Measurements from ENCODE around the gene HELZ2.

DNA sequence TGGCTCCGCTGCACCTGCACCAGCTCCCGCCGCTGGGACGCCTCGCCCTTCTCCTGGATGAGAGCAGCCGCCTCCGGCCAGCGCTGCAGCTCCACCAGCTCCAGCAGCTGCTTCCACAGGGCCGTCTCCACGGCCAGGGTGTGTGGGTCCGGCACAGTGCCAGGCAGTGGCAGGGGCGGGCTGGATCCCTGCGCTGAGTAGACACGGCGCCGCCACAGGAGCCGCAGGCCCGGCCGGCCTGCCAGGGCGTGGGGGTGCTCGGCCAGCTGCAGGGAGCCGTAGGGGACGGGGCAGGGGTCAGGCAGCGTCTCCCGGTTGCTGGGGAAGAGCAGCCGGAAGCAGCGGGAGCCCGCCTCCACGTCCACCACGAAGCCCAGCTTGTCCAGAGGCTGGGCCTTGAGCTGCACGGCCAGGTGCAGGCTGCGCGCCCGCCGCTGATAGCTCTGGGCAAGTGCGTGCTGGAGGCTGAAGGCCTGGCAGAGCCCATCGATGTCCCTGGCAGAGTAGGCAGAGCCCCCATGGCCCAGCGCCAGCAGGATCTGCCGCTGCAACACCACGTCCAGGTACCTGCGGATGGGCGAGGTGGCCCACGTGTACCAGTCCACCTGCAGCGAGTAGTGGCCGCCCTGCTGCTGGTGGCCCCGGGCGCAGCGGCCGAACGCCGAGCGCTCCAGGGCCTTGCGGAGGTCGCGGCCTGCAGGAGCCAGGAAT lies 10.7 kb downstream of the HELZ2 start:
- TF ChIP-seq, protein P1, sequence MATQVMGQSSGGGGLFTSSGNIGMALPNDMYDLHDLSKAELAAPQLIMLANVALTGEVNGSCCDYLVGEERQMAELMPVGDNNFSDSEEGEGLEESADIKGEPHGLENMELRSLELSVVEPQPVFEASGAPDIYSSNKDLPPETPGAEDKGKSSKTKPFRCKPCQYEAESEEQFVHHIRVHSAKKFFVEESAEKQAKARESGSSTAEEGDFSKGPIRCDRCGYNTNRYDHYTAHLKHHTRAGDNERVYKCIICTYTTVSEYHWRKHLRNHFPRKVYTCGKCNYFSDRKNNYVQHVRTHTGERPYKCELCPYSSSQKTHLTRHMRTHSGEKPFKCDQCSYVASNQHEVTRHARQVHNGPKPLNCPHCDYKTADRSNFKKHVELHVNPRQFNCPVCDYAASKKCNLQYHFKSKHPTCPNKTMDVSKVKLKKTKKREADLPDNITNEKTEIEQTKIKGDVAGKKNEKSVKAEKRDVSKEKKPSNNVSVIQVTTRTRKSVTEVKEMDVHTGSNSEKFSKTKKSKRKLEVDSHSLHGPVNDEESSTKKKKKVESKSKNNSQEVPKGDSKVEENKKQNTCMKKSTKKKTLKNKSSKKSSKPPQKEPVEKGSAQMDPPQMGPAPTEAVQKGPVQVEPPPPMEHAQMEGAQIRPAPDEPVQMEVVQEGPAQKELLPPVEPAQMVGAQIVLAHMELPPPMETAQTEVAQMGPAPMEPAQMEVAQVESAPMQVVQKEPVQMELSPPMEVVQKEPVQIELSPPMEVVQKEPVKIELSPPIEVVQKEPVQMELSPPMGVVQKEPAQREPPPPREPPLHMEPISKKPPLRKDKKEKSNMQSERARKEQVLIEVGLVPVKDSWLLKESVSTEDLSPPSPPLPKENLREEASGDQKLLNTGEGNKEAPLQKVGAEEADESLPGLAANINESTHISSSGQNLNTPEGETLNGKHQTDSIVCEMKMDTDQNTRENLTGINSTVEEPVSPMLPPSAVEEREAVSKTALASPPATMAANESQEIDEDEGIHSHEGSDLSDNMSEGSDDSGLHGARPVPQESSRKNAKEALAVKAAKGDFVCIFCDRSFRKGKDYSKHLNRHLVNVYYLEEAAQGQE (IDR thresholded peaks at IDR 0.05; ENCODE audit: insufficient read depth in 1 of 2, low read depth in 2 of 2, low read length in 2 of 2): no peak
- TF ChIP-seq POLR2AphosphoS5 (IDR thresholded peaks at IDR 0.05; ENCODE audit: low read depth, low read length): no peak
- TF ChIP-seq TAF1 (IDR thresholded peaks at IDR 0.05; ENCODE audit: borderline replicate concordance, insufficient read depth, low read length): no peak
- TF ChIP-seq SIN3A (IDR thresholded peaks at IDR 0.05; ENCODE audit: borderline replicate concordance, insufficient read depth, low read length): no peak
- TF ChIP-seq FOXP2 (optimal IDR thresholded peaks at IDR 0.05; ENCODE audit: borderline replicate concordance, extremely low read depth, extremely low read length, insufficient read depth): no peak

Data from PFSK-1 (cell line).